ENCODE results near the gene SPN.

DNA sequence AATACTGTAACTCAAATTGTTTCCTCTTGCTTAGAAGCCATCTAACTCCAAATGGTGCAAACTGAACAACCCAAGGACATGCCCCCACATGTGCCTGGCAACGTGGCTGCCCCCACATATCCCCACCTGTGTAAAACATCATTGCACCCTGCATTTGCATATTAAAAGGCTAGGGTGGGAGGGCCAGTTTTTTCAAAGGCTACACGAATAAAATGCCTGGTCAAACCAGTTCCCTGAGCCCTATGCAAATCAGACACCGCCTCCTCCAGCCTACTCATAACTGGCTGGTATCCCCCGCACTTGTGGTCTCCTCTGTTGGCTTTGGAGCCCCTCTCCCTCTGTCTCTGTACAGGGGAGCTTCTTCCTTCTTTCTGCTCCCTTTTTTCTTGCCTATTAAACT is 56.0 kb downstream of the SPN start:
- TF ChIP-seq, protein P1, sequence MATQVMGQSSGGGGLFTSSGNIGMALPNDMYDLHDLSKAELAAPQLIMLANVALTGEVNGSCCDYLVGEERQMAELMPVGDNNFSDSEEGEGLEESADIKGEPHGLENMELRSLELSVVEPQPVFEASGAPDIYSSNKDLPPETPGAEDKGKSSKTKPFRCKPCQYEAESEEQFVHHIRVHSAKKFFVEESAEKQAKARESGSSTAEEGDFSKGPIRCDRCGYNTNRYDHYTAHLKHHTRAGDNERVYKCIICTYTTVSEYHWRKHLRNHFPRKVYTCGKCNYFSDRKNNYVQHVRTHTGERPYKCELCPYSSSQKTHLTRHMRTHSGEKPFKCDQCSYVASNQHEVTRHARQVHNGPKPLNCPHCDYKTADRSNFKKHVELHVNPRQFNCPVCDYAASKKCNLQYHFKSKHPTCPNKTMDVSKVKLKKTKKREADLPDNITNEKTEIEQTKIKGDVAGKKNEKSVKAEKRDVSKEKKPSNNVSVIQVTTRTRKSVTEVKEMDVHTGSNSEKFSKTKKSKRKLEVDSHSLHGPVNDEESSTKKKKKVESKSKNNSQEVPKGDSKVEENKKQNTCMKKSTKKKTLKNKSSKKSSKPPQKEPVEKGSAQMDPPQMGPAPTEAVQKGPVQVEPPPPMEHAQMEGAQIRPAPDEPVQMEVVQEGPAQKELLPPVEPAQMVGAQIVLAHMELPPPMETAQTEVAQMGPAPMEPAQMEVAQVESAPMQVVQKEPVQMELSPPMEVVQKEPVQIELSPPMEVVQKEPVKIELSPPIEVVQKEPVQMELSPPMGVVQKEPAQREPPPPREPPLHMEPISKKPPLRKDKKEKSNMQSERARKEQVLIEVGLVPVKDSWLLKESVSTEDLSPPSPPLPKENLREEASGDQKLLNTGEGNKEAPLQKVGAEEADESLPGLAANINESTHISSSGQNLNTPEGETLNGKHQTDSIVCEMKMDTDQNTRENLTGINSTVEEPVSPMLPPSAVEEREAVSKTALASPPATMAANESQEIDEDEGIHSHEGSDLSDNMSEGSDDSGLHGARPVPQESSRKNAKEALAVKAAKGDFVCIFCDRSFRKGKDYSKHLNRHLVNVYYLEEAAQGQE (IDR thresholded peaks at IDR 0.05; ENCODE audit: insufficient read depth in 1 of 2, low read depth in 2 of 2, low read length in 1 of 2): no peak
- TF ChIP-seq, protein P2, sequence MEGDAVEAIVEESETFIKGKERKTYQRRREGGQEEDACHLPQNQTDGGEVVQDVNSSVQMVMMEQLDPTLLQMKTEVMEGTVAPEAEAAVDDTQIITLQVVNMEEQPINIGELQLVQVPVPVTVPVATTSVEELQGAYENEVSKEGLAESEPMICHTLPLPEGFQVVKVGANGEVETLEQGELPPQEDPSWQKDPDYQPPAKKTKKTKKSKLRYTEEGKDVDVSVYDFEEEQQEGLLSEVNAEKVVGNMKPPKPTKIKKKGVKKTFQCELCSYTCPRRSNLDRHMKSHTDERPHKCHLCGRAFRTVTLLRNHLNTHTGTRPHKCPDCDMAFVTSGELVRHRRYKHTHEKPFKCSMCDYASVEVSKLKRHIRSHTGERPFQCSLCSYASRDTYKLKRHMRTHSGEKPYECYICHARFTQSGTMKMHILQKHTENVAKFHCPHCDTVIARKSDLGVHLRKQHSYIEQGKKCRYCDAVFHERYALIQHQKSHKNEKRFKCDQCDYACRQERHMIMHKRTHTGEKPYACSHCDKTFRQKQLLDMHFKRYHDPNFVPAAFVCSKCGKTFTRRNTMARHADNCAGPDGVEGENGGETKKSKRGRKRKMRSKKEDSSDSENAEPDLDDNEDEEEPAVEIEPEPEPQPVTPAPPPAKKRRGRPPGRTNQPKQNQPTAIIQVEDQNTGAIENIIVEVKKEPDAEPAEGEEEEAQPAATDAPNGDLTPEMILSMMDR (IDR thresholded peaks at IDR 0.05): no peak
- no peak for TF ChIP-seq SIN3A (IDR thresholded peaks at IDR 0.05; ENCODE audit: borderline replicate concordance, insufficient read depth, low read depth, low read length)
- no peak for TF ChIP-seq POLR2AphosphoS5 (IDR thresholded peaks at IDR 0.05; ENCODE audit: low read depth, low read length)
- TF ChIP-seq TCF7L2 (IDR thresholded peaks at IDR 0.05; ENCODE audit: low read depth, low read length): no peak
